Measurements from ENCODE around the gene PDZD4.

GRCh38 chrX:153763298-153763932 is 66.9 kb downstream of the PDZD4 start:
- TF ChIP-seq GATA2 (IDR thresholded peaks at IDR 0.05; ENCODE audit: low read depth, low read length) (no peak), GATA3 (IDR thresholded peaks at IDR 0.05; ENCODE audit: low read depth, low read length) (no peak)
